ENCODE measurements around the gene TRIM28.
A peak's percentile ranks its signal among the peaks of the same experiment; 100 is the strongest.

Gene TRIM28

GRCh38 chr19:58563823-58564222 lies 20.0 kb downstream of the TRIM28 start:
- Histone ChIP-seq H3K27me3 (ENCODE audit: insufficient read depth, low read depth, severe bottlenecking) (no peaks in the 10 kb centered on the region), H3K36me3 (peaks cover 8% of the 10 kb centered on the region), H3K9me3 (ENCODE audit: severe bottlenecking) (no peaks in the 10 kb centered on the region), H3K4me3 (ENCODE audit: low read depth, low read length) (no peak overlapping the region), H3K27ac (no peak overlapping the region)
- DNase-seq = no peak
- TF ChIP-seq CTCF (IDR thresholded peaks at IDR 0.05; ENCODE audit: low read depth, low read length) = no peak

DNA sequence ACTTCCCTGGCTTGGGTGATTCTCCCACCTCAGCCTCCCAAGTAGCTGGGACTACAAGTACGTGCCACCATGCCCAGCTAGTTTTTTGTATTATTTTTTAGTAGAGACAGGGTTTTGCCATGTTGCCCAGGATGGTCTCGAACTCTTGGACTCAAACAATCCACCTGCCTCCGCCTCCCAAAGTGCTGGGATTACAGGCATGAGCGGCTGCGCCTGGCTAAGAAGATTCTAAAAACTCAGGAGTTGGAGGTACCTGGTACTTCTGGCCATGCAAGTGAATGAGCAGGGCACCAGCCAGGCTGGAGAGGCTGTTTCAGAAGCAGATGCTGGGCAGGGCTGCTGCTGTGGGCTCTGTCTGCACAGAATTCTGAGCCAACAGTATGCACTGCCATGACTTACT lies 23.1 kb downstream of the TRIM28 start:
- TF ChIP-seq CTCF (IDR thresholded peaks at IDR 0.05; ENCODE audit: low read depth, low read length) = no peak
- Histone ChIP-seq H3K4me3 (ENCODE audit: low read depth, low read length) (no peak overlapping the region), H3K27me3 (ENCODE audit: insufficient read depth, low read depth, severe bottlenecking) (no peaks in the 10 kb centered on the region), H3K36me3 (peaks cover 31% of the 10 kb centered on the region), H3K27ac (no peak overlapping the region), H3K9me3 (ENCODE audit: severe bottlenecking) (no peaks in the 10 kb centered on the region)
- DNase-seq = no peak

DNA sequence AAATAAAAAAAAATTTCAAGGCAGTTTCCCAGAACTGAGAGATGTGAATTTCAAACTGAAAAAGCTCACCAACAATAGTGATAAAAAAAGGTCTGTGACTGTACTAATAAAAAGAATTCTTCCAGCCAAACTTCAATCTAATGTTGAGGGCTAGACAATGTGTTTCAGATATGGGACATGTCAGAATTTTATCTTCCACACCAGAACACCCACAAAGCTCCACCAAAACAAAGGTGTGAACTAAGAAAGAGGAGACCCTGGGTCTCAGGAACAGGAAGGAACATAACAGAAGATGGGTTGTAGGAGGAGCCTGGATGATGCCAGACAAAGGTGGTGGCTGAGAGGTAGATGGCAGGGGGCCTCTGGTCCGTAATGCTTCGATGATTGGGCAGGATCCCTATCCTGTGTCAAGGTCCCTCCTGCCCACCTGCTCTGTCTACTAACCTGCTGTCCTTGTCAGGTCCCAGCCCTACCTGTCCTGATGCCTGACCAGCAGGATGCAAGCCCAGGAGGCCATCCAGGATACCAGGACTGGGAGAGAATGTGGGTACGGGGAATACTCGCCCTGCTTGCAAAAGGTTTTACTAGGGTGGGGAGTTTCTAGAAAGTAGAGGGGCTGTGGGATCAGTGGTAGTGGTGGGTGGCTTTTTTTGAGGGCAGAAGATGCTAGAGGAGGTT lies 24.7 kb downstream of the TRIM28 start:
- Histone ChIP-seq H3K27me3 (ENCODE audit: insufficient read depth, low read depth, severe bottlenecking) (no peaks in the 10 kb centered on the region), H3K36me3 (peaks cover 31% of the 10 kb centered on the region), H3K4me3 (ENCODE audit: low read depth, low read length) (no peak overlapping the region), H3K9me3 (ENCODE audit: severe bottlenecking) (no peaks in the 10 kb centered on the region), H3K27ac (no peak overlapping the region)
- TF ChIP-seq CTCF (IDR thresholded peaks at IDR 0.05; ENCODE audit: low read depth, low read length) = no peak
- DNase-seq = no peak

DNA sequence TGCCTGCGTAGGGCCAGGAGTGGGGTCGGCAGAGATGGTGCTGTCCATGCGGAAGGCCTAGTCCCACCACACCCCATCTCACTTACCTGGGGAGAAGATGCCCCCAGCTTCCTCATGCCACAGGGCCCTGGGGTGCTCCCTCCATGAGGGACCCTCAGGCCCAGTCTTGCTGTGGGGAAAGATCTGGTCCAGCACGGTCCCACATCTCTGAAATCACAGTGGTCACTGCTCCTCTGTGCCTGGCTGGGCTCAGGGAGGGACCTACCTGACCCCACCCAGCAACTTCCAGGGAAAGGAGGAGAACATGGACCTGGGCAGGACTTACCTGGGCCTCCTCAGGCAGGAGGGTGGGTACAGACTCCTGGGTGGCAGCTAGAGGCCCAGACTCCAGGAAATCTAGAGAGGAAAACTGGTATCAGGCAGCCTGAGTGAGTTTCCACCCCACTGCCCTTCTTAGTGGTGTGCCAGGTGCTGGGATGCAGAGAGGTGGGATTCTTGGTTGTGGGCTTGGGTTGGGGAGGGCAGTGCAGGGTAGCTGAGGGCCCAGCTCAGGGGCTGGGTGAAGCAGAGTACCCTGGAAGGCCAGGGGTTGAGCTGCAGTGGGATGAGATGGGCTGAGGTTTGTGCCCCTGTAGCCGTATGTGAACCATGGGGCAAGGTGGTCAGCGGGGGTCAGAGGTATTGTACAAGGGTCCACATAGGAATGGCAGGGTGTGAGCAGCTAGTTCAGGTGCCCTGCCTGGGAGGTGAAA lies 25.5 kb downstream of the TRIM28 start:
- peaks cover 31% of the 10 kb centered on the region for H3K36me3 ChIP-seq
- no peaks in the 10 kb centered on the region for H3K27me3 ChIP-seq (ENCODE audit: insufficient read depth, low read depth, severe bottlenecking)
- no peak for DNase-seq
- TF ChIP-seq CTCF (IDR thresholded peaks at IDR 0.05; ENCODE audit: low read depth, low read length) = no peak
- H3K4me3 ChIP-seq (ENCODE audit: low read depth, low read length) = no peak overlapping the region
- no peak overlapping the region for H3K27ac ChIP-seq
- H3K9me3 ChIP-seq (ENCODE audit: severe bottlenecking) = no peaks in the 10 kb centered on the region

DNA sequence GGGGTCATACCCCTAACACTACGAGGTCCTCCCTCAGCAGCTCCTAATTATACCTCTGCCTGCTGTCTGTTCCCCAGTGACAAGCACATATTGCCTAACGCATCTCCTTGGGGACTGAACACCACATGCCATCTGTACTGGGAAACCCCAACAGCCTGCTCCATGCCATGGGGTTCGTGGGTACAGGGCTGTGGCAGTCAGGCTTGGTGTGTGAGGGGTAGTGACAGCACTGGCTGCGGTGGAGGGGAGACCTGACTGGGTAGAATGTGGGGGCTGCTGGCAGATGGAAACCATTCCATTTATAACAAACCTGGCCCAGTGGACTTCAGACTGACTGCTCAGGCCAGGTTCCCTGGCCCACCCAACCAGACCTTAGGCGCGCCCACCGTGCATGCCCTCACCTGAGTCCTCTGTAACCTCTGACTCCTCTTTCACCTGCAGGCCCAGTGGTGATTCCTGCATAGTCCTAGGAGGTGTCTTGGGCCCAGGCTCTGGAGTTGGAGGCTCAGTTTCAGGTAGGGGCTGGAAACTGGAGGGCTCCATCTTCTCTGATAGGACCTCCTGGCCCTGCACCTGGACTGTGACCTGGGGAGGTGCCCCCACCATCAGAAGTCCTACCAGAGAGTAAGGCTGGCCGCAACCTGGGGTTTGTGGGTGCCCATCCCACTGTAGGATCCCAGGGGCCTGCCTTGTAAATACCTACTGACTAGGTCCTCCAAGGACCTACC lies 26.2 kb downstream of the TRIM28 start:
- Histone ChIP-seq H3K27ac (no peak overlapping the region), H3K27me3 (ENCODE audit: insufficient read depth, low read depth, severe bottlenecking) (no peaks in the 10 kb centered on the region), H3K4me3 (ENCODE audit: low read depth, low read length) (no peak overlapping the region), H3K9me3 (ENCODE audit: severe bottlenecking) (no peaks in the 10 kb centered on the region), H3K36me3 (peaks cover 31% of the 10 kb centered on the region)
- TF ChIP-seq CTCF (IDR thresholded peaks at IDR 0.05; ENCODE audit: low read depth, low read length) = no peak
- peak; percentile 6 for DNase-seq
